D721Med (cell line): ENCODE data around the gene TAPBP.
"Not testable (repeated sequence)": the region's sequence is repeated elsewhere in the genome, so short reads cannot be mapped to it uniquely, and the experiment has no call there.

Source experiments
- DNase-seq: peaks from one replicate; pipeline ENCODE4 v3.0.0; 2011; ENCODE audit warnings: low spot score; ENCODE audit not compliant: insufficient read length
- FAIRE-seq: peaks from 2 replicates; lab custom pipeline; 2011; peaks lifted over from hg19 to GRCh38; lab: Jason Lieb, UNC
- TF ChIP-seq, protein P1 (sequence below): IDR thresholded peaks from 2 replicates; pipeline ENCODE4 v1.5.1; 2012; ENCODE audit warnings: mild to moderate bottlenecking, control low read depth; ENCODE audit not compliant: insufficient read depth; ENCODE audit errors: missing control alignments

TAPBP gene

DNA sequence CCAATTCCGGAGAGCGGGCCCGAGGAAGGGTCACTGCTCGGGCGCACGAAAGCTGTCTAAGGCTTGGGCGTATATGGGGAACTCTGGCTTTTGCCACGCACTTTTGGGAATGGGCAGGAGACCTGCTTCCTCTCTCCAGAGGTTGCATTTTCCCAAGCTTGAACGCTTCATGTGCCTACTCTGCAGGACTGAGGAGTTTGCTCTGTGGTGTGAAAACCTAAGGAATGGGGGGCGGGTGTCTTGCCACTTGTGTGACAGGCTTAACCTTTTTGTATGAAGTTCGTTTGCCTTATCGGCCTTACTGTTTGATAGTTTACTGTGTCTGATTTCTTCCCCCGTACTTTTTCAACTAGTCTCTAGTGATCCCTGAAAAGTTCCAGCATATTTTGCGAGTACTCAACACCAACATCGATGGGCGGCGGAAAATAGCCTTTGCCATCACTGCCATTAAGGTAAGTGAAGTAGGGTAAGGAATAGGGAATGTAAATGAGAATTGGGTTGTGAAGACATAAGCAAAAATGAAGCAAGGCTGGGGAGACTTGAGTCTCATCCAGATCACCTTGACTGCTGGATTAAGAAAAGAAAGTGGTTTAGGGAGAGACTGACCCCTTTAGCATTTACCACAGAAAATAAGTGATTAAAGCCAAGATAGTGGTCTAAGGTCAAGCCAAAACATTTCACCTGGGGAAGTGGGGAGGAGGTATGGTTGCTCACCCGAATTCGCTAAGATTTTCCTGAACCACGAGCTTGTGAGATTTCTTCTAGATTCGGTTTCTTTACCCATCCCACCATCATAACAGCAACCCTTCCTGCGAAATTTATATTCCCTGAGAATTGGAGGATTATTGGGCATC, 41.4 kb downstream of the TAPBP start:
- TF ChIP-seq, protein P1, sequence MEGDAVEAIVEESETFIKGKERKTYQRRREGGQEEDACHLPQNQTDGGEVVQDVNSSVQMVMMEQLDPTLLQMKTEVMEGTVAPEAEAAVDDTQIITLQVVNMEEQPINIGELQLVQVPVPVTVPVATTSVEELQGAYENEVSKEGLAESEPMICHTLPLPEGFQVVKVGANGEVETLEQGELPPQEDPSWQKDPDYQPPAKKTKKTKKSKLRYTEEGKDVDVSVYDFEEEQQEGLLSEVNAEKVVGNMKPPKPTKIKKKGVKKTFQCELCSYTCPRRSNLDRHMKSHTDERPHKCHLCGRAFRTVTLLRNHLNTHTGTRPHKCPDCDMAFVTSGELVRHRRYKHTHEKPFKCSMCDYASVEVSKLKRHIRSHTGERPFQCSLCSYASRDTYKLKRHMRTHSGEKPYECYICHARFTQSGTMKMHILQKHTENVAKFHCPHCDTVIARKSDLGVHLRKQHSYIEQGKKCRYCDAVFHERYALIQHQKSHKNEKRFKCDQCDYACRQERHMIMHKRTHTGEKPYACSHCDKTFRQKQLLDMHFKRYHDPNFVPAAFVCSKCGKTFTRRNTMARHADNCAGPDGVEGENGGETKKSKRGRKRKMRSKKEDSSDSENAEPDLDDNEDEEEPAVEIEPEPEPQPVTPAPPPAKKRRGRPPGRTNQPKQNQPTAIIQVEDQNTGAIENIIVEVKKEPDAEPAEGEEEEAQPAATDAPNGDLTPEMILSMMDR = no peak
- FAIRE-seq = no peak

DNA sequence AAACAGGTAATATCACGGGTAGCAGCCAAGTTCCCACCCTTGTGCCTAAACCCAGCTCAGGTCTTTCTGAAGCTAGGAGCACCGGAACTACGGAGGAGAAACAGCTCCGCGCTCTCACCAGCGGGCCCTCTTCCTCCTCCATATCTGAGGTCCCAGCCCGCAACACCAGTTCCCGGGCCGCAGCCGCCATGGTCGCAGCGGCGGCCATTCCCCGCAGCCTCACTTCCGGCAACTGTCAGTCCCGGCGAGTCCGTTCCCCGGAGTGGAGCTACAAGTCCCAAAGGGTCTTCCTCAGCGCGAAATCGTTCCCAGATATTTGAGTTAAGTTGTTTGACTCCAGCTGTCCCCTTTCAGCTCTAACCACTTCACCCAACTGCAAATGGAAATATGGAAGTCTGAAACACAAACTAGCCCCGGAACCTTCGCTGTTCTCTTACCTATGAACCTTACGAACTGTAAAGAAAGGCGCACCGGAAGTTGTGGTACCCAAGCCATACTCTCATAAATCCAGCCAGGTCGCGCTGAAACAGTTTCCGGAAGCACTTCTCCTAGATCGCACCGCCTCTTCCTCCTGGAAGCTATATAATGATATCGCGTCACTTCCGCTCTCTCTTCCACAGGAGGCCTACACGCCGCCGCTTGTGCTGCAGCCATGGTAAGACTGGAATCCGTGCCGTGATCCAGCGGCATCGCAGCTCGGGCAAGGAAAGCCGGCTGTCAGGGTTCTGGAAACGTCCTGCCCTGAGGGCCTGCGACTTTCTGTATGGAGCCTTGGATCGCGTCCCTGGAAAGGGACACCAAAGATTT, 42.2 kb downstream of the TAPBP start, which contains the start of the genes RPS18 and VPS52:
Gene RPS18 (plus strand): TSS at position 608 of the 807 bp plus-strand sequence. CDS start 45 bp downstream, at position 653.
Gene VPS52 (minus strand): TSS at position 409 of the 807 bp plus-strand sequence. CDS start 201 bp downstream, at position 208.
- peak; percentile 71 for DNase-seq
- no peak for FAIRE-seq
- TF ChIP-seq, protein P1 = no peak

More for the DNA sequence above, 41.4 kb downstream of the TAPBP start:
- no peak for DNase-seq

- FAIRE-seq (no peak), DNase-seq (no peak)
- TF ChIP-seq, protein P1 = no peak
These were observed 42.8 kb downstream of the TAPBP start for GRCh38 chr6:33271117-33271467.

- TF ChIP-seq, protein P1 = no peak
- FAIRE-seq (no peak), DNase-seq (no peak)
These were observed 49.9 kb downstream of the TAPBP start for GRCh38 chr6:33264015-33264414.

GRCh38 chr6:33262490-33262889, 51.4 kb downstream of the TAPBP start:
- not testable (repeated sequence) for DNase-seq, FAIRE-seq

DNA sequence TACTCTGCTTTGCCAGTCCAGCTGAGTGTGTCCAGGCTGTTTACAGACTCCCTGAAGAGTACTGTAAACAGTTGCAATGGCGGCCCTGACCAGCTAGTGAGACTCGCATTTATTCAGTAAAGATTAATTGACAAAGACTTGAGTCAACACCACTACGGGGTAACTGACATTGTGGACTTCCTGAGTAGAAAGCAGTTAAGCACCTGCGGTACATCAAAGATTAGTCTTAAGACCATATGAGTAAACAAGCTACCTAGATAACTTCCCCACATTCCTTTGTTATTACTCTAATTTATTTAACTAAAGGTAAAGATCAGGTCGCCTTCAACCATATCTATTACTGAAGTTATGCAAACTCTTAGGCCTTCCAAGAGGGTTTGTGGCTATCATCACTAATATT, 54.8 kb downstream of the TAPBP start:
- no peak for FAIRE-seq
- no peak for DNase-seq

GRCh38 chr6:33254591-33254990, 59.3 kb downstream of the TAPBP start:
- DNase-seq (no peak), FAIRE-seq (no peak)
- TF ChIP-seq, protein P1 = no peak

More for the DNA sequence above, 54.8 kb downstream of the TAPBP start:
- TF ChIP-seq, protein P1 = no peak
